Esophagus muscularis mucosa (tissue), 4 donors: Measurements from ENCODE around the gene CCBE1.

Experiments used
- CTCF ChIP-seq, 3 experiments: fragments of 200-600 bp in 2 of 3; fragments of 450-650 bp in 1 of 3; sonication (generic) in 2 of 3; IDR thresholded peaks; one replicate each; pipeline ENCODE4 v1.5.1; 2017 to 2019; ENCODE audit warnings: antibody characterized with exemption in 3 of 3, mild to moderate bottlenecking in 2 of 3, moderate library complexity in 1 of 3
- EP300 ChIP-seq: sonication (generic); formaldehyde crosslinking; IDR thresholded peaks from one replicate; pipeline ENCODE4 v1.6.1; 2017; ENCODE audit warnings: antibody characterized with exemption
- POLR2A ChIP-seq: fragments of 450-650 bp; IDR thresholded peaks from one replicate; pipeline ENCODE4 v1.6.1; 2017; ENCODE audit warnings: antibody characterized with exemption, moderate library complexity, mild to moderate bottlenecking, low read depth

- no peak for TF ChIP-seq CTCF (IDR thresholded peaks at IDR 0.05)
- TF ChIP-seq EP300 = no peak
- no peak for TF ChIP-seq POLR2A
These were observed 159.6 kb downstream of the CCBE1 start for GRCh38 chr18:59537579-59537978.
